ENCODE measurements around the gene TRIM2. TPM values are rescaled to one million over a fixed set of nuclear protein-coding genes. Genes with fewer than 3 reads are reported as not detected.

Gene TRIM2
- total and polyA plus RNA-seq, 4 donors: 3.4 to 15.5 (median 8.9) TPM

GRCh38 chr4:153176938-153177337 is 27.3 kb upstream of the TRIM2 start:
- 85% methylated on average over 3 of the region's 3 CpGs for WGBS
- Histone ChIP-seq H3K9me3 (ENCODE audit: control insufficient read depth in 4 of 4, low read length in 3 of 4) (no peaks in the 10 kb centered on the region), H3K36me3 (ENCODE audit: control insufficient read depth in 4 of 4, insufficient read depth in 3 of 4, low read depth in 1 of 4, low read length in 3 of 4) (no peaks in the 10 kb centered on the region), H3K4me1 (ENCODE audit: control insufficient read depth in 4 of 4, insufficient read depth in 4 of 4, low read length in 3 of 4) (no peaks in the 10 kb centered on the region), H3K27ac (ENCODE audit: low read depth in 1 of 2, low read length in 2 of 2) (no peak overlapping the region), H3K4me3 (ENCODE audit: low read depth in 1 of 3, low read length in 3 of 3) (no peak overlapping the region), H3K27me3 (ENCODE audit: control insufficient read depth in 4 of 4, insufficient read depth in 4 of 4, low read length in 3 of 4) (no peaks in the 10 kb centered on the region), H3K9ac (ENCODE audit: low read depth in 1 of 2, low read length in 2 of 2) (no peak overlapping the region)
- TF ChIP-seq HNF4A (conservative IDR thresholded peaks at IDR 0.05) (no peak), NR2F2 (IDR thresholded peaks at IDR 0.05) (no peak), GABPA (IDR thresholded peaks at IDR 0.05 in 1 of 2, conservative IDR thresholded peaks at IDR 0.05 in 1 of 2) (no peak), FOXA1 (IDR thresholded peaks at IDR 0.05) (no peak), TAF1 (conservative IDR thresholded peaks at IDR 0.05) (no peak), HNF4G (IDR thresholded peaks at IDR 0.05) (no peak), SP1 (IDR thresholded peaks at IDR 0.05) (no peak)
- TF ChIP-seq, protein P1, sequence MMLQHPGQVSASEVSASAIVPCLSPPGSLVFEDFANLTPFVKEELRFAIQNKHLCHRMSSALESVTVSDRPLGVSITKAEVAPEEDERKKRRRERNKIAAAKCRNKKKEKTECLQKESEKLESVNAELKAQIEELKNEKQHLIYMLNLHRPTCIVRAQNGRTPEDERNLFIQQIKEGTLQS (IDR thresholded peaks at IDR 0.05): no peak
- TF ChIP-seq, protein P2, sequence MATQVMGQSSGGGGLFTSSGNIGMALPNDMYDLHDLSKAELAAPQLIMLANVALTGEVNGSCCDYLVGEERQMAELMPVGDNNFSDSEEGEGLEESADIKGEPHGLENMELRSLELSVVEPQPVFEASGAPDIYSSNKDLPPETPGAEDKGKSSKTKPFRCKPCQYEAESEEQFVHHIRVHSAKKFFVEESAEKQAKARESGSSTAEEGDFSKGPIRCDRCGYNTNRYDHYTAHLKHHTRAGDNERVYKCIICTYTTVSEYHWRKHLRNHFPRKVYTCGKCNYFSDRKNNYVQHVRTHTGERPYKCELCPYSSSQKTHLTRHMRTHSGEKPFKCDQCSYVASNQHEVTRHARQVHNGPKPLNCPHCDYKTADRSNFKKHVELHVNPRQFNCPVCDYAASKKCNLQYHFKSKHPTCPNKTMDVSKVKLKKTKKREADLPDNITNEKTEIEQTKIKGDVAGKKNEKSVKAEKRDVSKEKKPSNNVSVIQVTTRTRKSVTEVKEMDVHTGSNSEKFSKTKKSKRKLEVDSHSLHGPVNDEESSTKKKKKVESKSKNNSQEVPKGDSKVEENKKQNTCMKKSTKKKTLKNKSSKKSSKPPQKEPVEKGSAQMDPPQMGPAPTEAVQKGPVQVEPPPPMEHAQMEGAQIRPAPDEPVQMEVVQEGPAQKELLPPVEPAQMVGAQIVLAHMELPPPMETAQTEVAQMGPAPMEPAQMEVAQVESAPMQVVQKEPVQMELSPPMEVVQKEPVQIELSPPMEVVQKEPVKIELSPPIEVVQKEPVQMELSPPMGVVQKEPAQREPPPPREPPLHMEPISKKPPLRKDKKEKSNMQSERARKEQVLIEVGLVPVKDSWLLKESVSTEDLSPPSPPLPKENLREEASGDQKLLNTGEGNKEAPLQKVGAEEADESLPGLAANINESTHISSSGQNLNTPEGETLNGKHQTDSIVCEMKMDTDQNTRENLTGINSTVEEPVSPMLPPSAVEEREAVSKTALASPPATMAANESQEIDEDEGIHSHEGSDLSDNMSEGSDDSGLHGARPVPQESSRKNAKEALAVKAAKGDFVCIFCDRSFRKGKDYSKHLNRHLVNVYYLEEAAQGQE (IDR thresholded peaks at IDR 0.05): no peak
- DNase-seq (ENCODE audit: low spot score): no peak

- no peak for DNase-seq (ENCODE audit: low spot score)
- no peak overlapping the region for H3K27ac ChIP-seq (ENCODE audit: low read depth in 1 of 2, low read length in 2 of 2)
- H3K27me3 ChIP-seq (ENCODE audit: control insufficient read depth in 4 of 4, insufficient read depth in 4 of 4, low read length in 3 of 4): no peaks in the 10 kb centered on the region
- no peaks in the 10 kb centered on the region for H3K9me3 ChIP-seq (ENCODE audit: control insufficient read depth in 4 of 4, low read length in 3 of 4)
- TF ChIP-seq JUND (IDR thresholded peaks at IDR 0.05) (no peak), YY1 (IDR thresholded peaks at IDR 0.05) (no peak), MAX (IDR thresholded peaks at IDR 0.05) (no peak), NR2F2 (IDR thresholded peaks at IDR 0.05) (no peak), TAF1 (conservative IDR thresholded peaks at IDR 0.05) (no peak), FOXA1 (IDR thresholded peaks at IDR 0.05) (no peak)
- H3K9ac ChIP-seq (ENCODE audit: low read depth in 1 of 2, low read length in 2 of 2): no peak overlapping the region
- no peaks in the 10 kb centered on the region for H3K4me1 ChIP-seq (ENCODE audit: control insufficient read depth in 4 of 4, insufficient read depth in 4 of 4, low read length in 3 of 4)
- H3K4me3 ChIP-seq (ENCODE audit: low read depth in 1 of 3, low read length in 3 of 3): no peak overlapping the region
- H3K36me3 ChIP-seq (ENCODE audit: control insufficient read depth in 4 of 4, insufficient read depth in 3 of 4, low read depth in 1 of 4, low read length in 3 of 4): no peaks in the 10 kb centered on the region
- 93% methylated on average over 7 of the region's 7 CpGs for WGBS
Measured at GRCh38 chr4:153177841-153178240, 26.4 kb upstream of the TRIM2 start.

GRCh38 chr4:153179100-153179499 is 25.1 kb upstream of the TRIM2 start:
- no peak overlapping the region for H3K9ac ChIP-seq (ENCODE audit: low read depth in 1 of 2, low read length in 2 of 2)
- TF ChIP-seq SP1 (IDR thresholded peaks at IDR 0.05) (no peak), RAD21 (IDR thresholded peaks at IDR 0.05) (no peak)
- TF ChIP-seq, protein P1 (IDR thresholded peaks at IDR 0.05): no peak
- no peak for DNase-seq (ENCODE audit: low spot score)
- no peaks in the 10 kb centered on the region for H3K4me1 ChIP-seq (ENCODE audit: control insufficient read depth in 4 of 4, insufficient read depth in 4 of 4, low read length in 3 of 4)
- no peak overlapping the region for H3K4me3 ChIP-seq (ENCODE audit: low read depth in 1 of 3, low read length in 3 of 3)
- no peaks in the 10 kb centered on the region for H3K9me3 ChIP-seq (ENCODE audit: control insufficient read depth in 4 of 4, low read length in 3 of 4)
- no peaks in the 10 kb centered on the region for H3K27me3 ChIP-seq (ENCODE audit: control insufficient read depth in 4 of 4, insufficient read depth in 4 of 4, low read length in 3 of 4)
- no peaks in the 10 kb centered on the region for H3K36me3 ChIP-seq (ENCODE audit: control insufficient read depth in 4 of 4, insufficient read depth in 3 of 4, low read depth in 1 of 4, low read length in 3 of 4)
- H3K27ac ChIP-seq (ENCODE audit: low read depth in 1 of 2, low read length in 2 of 2): no peak overlapping the region

Measured in liver (tissue), 9 donors.